Gastroesophageal sphincter (tissue), 3 donors: Measurements from ENCODE around the gene ZNF775.

Experiments used
- CTCF ChIP-seq, 4 experiments: fragments of 200-600 bp in 2 of 4; fragments of 450-650 bp in 2 of 4; sonication (generic) in 1 of 4; IDR thresholded peaks; one replicate each; pipeline ENCODE4 v1.5.1; 2017 to 2019; ENCODE audit warnings: antibody characterized with exemption in 4 of 4, mild to moderate bottlenecking in 2 of 4, moderate library complexity in 2 of 4
- EP300 ChIP-seq: sonication (generic); formaldehyde crosslinking; IDR thresholded peaks from one replicate; pipeline ENCODE4 v1.6.1; 2017; ENCODE audit warnings: antibody characterized with exemption, mild to moderate bottlenecking
- POLR2A ChIP-seq, 2 donors: fragments of 450-650 bp; IDR thresholded peaks; one replicate each; pipeline ENCODE4 v1.6.1; 2017; ENCODE audit warnings: antibody characterized with exemption in 2 of 2, mild to moderate bottlenecking in 2 of 2, moderate library complexity in 1 of 2
- POLR2AphosphoS5 ChIP-seq: sonication (generic); formaldehyde crosslinking; IDR thresholded peaks from one replicate; pipeline ENCODE4 v1.6.1; 2017; ENCODE audit warnings: antibody characterized with exemption

- TF ChIP-seq CTCF (IDR thresholded peaks at IDR 0.05) (no peak), POLR2AphosphoS5 (no peak), POLR2A (IDR thresholded peaks at IDR 0.05) (no peak), EP300 (no peak)
Measured at GRCh38 chr7:150360363-150361058, 18.6 kb upstream of the ZNF775 start.
